Stimulated activated naive CD8-positive, alpha-beta T cell treated with anti-CD3 and anti-CD28 coated beads, Interleukin-15, Interleukin-2, amounts not matched to agents 100 ng/mL and 50 ng/mL, for 24 hours (primary cell): Measurements from ENCODE around the gene SLC4A8.

Experiments
- H3K27ac Mint-ChIP-seq: one replicate; pipeline ENCODE4 v1.8.0; 2021; ENCODE audit warnings: mild to moderate bottlenecking, mixed read lengths
- H3K27me3 Mint-ChIP-seq: one replicate; pipeline ENCODE4 v1.8.0; 2021; ENCODE audit warnings: mixed read lengths
- H3K36me3 Mint-ChIP-seq: one replicate; pipeline ENCODE4 v1.8.0; 2021; ENCODE audit warnings: low read depth, mixed read lengths
- H3K4me1 Mint-ChIP-seq: one replicate; pipeline ENCODE4 v1.8.0; 2021; ENCODE audit warnings: low read depth, mixed read lengths
- H3K4me3 Mint-ChIP-seq: one replicate; pipeline ENCODE4 v1.8.0; 2021; ENCODE audit warnings: mild to moderate bottlenecking, mixed read lengths
- H3K9me3 Mint-ChIP-seq: one replicate; pipeline ENCODE4 v1.8.0; 2021; ENCODE audit warnings: mixed read lengths

Gene SLC4A8

DNA sequence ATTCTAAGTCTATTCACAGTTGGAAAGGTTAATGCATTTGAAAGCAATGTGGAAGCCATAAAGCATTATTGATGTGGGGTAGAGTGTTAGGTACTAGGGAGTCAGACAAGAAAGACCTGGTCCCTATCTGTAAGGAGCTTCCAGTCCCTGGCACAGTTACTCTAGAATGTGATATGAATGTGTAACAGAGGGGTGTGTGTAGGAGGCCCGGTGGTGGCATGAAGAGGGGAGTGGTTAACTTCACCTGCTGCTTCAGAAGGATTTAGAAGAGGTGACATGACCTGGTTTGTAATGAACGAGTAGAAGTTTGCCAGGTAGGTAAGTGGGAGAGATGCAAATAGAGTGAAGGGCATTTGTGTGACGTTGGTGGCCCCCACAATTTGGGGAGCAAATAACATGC, 18.3 kb upstream of the SLC4A8 start:
- Mint-ChIP-seq H3K27me3 (no peaks in the 10 kb centered on the region), H3K36me3 (no peaks in the 10 kb centered on the region), H3K9me3 (no peaks in the 10 kb centered on the region), H3K4me3 (no peak overlapping the region), H3K4me1 (no peaks in the 10 kb centered on the region), H3K27ac (no peak overlapping the region)

DNA sequence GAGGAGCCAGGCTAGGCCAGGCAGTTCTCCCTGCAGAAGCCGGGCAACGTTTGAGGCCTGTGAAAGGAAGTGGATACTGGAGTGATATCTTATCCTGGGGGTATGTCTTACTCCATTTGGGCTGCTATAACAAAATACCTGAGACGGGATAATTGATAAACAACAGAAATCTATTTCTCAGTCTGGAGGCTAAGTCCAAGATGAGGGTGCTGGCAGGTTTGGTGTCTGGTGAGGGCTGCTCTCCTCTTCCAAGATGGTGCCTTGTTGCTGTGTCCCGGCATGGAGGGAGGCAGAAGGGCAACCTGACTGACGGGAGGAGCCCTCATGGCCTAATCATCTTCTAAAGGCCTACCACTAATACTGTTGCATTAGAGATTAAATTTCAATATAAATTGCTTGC, 17.8 kb upstream of the SLC4A8 start:
- Mint-ChIP-seq H3K4me3 (no peak overlapping the region), H3K4me1 (no peaks in the 10 kb centered on the region), H3K36me3 (no peaks in the 10 kb centered on the region), H3K27me3 (no peaks in the 10 kb centered on the region), H3K27ac (no peak overlapping the region), H3K9me3 (no peaks in the 10 kb centered on the region)

DNA sequence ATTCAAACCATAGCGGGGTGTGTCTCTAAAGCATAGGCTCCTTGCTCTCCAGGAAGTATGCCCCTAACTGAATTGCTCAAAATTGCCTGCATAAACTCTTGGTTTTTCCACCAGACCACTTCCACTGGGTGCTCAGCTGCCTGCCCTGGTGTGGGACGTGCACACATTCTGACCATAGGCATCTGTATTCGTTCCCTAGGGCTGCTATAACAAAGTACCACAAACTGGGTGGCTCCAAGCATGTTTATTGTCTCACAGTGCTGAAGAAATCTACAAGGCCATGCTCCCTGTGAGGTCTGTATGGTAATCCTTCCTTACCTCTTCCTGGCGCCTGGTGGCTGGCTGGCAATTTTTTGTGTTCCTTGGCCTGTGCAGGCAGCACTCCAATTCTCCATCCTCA, 17.0 kb upstream of the SLC4A8 start:
- no peak overlapping the region for H3K27ac Mint-ChIP-seq
- H3K4me3 Mint-ChIP-seq, result no peak overlapping the region
- no peaks in the 10 kb centered on the region for H3K27me3 Mint-ChIP-seq
- H3K9me3 Mint-ChIP-seq, result no peaks in the 10 kb centered on the region
- no peaks in the 10 kb centered on the region for H3K4me1 Mint-ChIP-seq
- no peaks in the 10 kb centered on the region for H3K36me3 Mint-ChIP-seq

- H3K9me3 Mint-ChIP-seq, result no peaks in the 10 kb centered on the region
- no peaks in the 10 kb centered on the region for H3K4me1 Mint-ChIP-seq
- H3K36me3 Mint-ChIP-seq, result no peaks in the 10 kb centered on the region
- H3K27ac Mint-ChIP-seq, result no peak overlapping the region
- H3K4me3 Mint-ChIP-seq, result no peak overlapping the region
- H3K27me3 Mint-ChIP-seq, result no peaks in the 10 kb centered on the region
These were observed 14.8 kb upstream of the SLC4A8 start for GRCh38 chr12:51409846-51410245.

- Mint-ChIP-seq H3K4me3 (no peak overlapping the region), H3K9me3 (no peaks in the 10 kb centered on the region), H3K27me3 (no peaks in the 10 kb centered on the region), H3K4me1 (no peaks in the 10 kb centered on the region), H3K36me3 (no peaks in the 10 kb centered on the region), H3K27ac (no peak overlapping the region)
These were observed 11.5 kb upstream of the SLC4A8 start for GRCh38 chr12:51413149-51413548.

GRCh38 chr12:51413791-51414190, 10.8 kb upstream of the SLC4A8 start:
- Mint-ChIP-seq H3K9me3 (no peaks in the 10 kb centered on the region), H3K36me3 (no peaks in the 10 kb centered on the region), H3K27ac (no peak overlapping the region), H3K27me3 (no peaks in the 10 kb centered on the region), H3K4me1 (no peaks in the 10 kb centered on the region), H3K4me3 (no peak overlapping the region)

DNA sequence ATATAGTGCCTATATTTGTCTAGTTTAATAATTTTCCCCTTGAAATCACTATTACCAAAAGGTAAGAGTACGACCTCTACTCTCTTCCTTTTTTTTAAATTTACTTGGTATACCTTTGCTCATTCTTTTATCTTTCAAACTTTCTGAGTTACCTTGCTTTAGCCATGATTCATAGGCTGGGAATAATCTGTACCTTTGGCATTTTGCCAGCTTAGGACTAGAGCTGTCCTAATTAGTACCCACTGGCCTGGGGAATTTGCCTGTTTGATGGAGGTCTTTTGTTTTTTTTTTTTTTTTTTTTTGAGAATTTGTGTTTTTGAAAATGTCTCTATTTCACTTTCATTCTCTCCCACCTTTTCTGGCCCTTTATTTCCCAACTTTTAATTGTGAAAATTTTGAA, 8.7 kb upstream of the SLC4A8 start:
- H3K36me3 Mint-ChIP-seq, result no peaks in the 10 kb centered on the region
- H3K27ac Mint-ChIP-seq, result no peak overlapping the region

GRCh38 chr12:51417826-51418225, 6.8 kb upstream of the SLC4A8 start:
- no peaks in the 10 kb centered on the region for H3K27me3 Mint-ChIP-seq
- H3K4me1 Mint-ChIP-seq, result no peaks in the 10 kb centered on the region
- no peak overlapping the region for H3K4me3 Mint-ChIP-seq
- H3K9me3 Mint-ChIP-seq, result no peaks in the 10 kb centered on the region
- H3K36me3 Mint-ChIP-seq, result no peaks in the 10 kb centered on the region
- no peak overlapping the region for H3K27ac Mint-ChIP-seq

More for the DNA sequence above, 8.7 kb upstream of the SLC4A8 start:
- Mint-ChIP-seq H3K27me3 (no peaks in the 10 kb centered on the region), H3K4me3 (no peak overlapping the region), H3K9me3 (no peaks in the 10 kb centered on the region), H3K4me1 (no peaks in the 10 kb centered on the region)

DNA sequence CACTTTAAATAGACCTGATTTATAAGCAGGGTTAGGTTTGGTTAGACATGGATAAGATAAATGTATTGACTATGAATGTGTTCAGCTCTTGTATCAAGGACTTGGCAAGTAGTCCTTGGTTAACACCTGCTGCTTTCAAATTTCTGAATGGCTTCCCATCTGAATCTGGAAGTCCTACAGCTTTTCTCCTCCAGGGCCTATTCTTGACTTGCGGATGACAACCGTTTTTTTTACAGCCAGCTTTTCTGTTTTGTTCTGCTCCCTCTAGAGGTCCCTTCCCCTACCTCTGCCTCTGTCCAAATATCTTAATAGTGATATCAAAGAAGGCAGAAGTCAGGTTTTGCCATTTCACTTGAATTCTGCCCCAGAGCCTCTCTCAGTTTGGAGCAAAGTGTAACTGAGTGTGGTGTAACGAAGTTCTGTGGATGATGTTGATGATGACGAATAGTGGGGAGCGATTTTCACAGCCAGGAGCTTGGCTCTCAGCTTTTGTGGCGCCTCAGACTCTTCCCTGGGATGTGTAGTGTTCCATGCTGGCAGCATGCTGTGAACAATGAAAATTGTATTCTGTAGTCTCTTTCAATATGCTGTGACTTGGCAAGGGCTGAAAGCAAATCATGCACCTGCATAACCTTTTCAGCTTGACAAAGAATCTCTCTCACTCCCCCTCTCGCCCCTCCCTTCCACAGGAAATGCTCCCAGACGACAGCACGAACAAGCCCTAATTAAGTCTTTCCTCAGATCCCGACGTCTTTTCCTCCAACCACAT, 5.0 kb upstream of the SLC4A8 start:
- H3K9me3 Mint-ChIP-seq, result no peaks in the 10 kb centered on the region
- H3K27ac Mint-ChIP-seq, result no peak overlapping the region
- H3K4me3 Mint-ChIP-seq, result no peak overlapping the region
- peaks cover 7% of the 10 kb centered on the region for H3K27me3 Mint-ChIP-seq
- H3K36me3 Mint-ChIP-seq, result no peaks in the 10 kb centered on the region
- H3K4me1 Mint-ChIP-seq, result peaks cover 4% of the 10 kb centered on the region

GRCh38 chr12:51421266-51421884, 3.3 kb upstream of the SLC4A8 start:
- Mint-ChIP-seq H3K4me1 (peaks cover 8% of the 10 kb centered on the region), H3K36me3 (no peaks in the 10 kb centered on the region), H3K4me3 (no peak overlapping the region)

GRCh38 chr12:51424094-51424661, 453 bp upstream of the SLC4A8 start:
- Mint-ChIP-seq H3K27ac (peak overlapping the region; percentile 29), H3K4me3 (peak overlapping the region; percentile 80)

More at GRCh38 chr12:51421266-51421884, 3.3 kb upstream of the SLC4A8 start:
- H3K9me3 Mint-ChIP-seq, result no peaks in the 10 kb centered on the region
- peaks cover 7% of the 10 kb centered on the region for H3K27me3 Mint-ChIP-seq
- no peak overlapping the region for H3K27ac Mint-ChIP-seq

GRCh38 chr12:51428256-51428655, 3.6 kb downstream of the SLC4A8 start:
- Mint-ChIP-seq H3K9me3 (no peaks in the 10 kb centered on the region), H3K27me3 (peaks cover 5% of the 10 kb centered on the region), H3K4me1 (peaks cover 8% of the 10 kb centered on the region), H3K27ac (no peak overlapping the region), H3K4me3 (no peak overlapping the region), H3K36me3 (no peaks in the 10 kb centered on the region)

More at GRCh38 chr12:51424094-51424661, 453 bp upstream of the SLC4A8 start:
- Mint-ChIP-seq H3K27me3 (peaks cover 7% of the 10 kb centered on the region), H3K4me1 (peaks cover 8% of the 10 kb centered on the region), H3K9me3 (no peaks in the 10 kb centered on the region), H3K36me3 (no peaks in the 10 kb centered on the region)

GRCh38 chr12:51429700-51430099, 5.1 kb downstream of the SLC4A8 start:
- no peaks in the 10 kb centered on the region for H3K9me3 Mint-ChIP-seq
- H3K36me3 Mint-ChIP-seq, result no peaks in the 10 kb centered on the region
- H3K4me3 Mint-ChIP-seq, result no peak overlapping the region
- H3K27me3 Mint-ChIP-seq, result no peaks in the 10 kb centered on the region
- no peak overlapping the region for H3K27ac Mint-ChIP-seq
- peaks cover 4% of the 10 kb centered on the region for H3K4me1 Mint-ChIP-seq

DNA sequence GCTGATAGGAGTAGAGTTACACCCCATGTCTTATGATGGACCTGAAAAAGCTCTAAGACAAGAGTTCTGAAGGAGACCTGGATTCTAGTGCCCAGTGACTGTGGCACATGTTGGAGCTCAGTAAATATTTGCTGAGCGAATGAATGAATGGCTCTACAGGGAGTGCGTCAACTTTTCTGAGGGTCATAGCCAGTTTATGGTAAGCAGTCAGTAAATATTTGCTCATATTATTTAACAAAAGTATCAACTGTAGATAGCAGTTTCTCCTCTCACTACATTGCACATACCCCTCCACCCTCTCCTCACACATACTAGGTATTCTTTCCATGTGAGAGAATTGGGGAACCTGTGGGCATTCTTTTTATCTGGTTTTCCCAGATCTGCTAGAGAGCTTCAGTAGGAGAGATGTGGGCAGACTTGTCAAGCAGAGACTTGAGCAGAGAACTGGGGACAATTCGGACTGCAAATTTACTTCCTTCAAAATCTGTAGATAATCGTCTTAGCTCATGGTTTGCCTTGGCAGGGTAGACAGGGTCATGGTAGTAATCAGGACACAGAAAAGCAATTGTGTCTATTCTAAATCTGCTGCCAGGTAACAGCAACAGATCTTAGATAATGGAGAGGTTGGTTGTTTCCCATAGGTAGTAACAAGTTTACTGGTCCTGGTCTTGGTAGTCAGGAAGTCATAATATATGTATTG, 5.7 kb downstream of the SLC4A8 start:
- H3K9me3 Mint-ChIP-seq, result no peaks in the 10 kb centered on the region

DNA sequence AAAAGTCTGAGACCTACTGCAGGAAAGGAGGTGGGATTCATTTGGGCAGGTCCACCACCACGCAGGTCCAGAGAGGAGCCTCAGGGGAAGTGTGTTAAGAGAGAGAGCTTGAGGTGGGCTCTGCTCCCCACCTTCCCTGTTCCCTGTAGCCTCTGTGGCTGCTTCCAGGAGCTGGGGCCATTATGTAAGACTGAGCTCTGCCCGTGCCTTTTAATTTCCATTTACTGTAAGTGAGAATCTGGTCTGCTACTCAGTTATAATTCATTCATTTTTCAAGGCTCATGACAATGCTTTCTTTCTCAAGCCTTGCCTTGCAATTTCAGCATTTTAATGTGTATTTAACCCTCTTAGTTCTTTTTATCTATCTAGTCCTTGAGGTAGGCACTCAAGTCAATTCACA, 8.3 kb downstream of the SLC4A8 start:
- Mint-ChIP-seq H3K4me1 (no peaks in the 10 kb centered on the region), H3K27ac (no peak overlapping the region), H3K27me3 (no peaks in the 10 kb centered on the region), H3K9me3 (no peaks in the 10 kb centered on the region), H3K4me3 (no peak overlapping the region), H3K36me3 (no peaks in the 10 kb centered on the region)

More for the DNA sequence above, 5.7 kb downstream of the SLC4A8 start:
- Mint-ChIP-seq H3K27me3 (no peaks in the 10 kb centered on the region), H3K4me1 (peaks cover under 1% of the 10 kb centered on the region), H3K27ac (no peak overlapping the region), H3K4me3 (no peak overlapping the region), H3K36me3 (no peaks in the 10 kb centered on the region)
